ENCODE measurements around the gene BMP5. TPM values are rescaled to one million over a fixed set of nuclear protein-coding genes. Genes with fewer than 3 reads are reported as not detected.

BMP5 gene
- total and polyA plus RNA-seq, 9 of the 15 experiments (the other 6 are each of a cell fraction or from before 2014, with no cell fraction given): not detected

- Histone ChIP-seq H3K4me1 (replicated peaks in 1 of 2; ENCODE audit: control insufficient read depth in 2 of 2, insufficient read depth in 2 of 2, low read length in 2 of 2) (no peaks in the 10 kb centered on the region), H3K36me3 (ENCODE audit: control insufficient read depth, insufficient read depth, low read length) (no peaks in the 10 kb centered on the region), H3K4me3 (no peak overlapping the region), H4K20me1 (replicated peaks; ENCODE audit: control insufficient read depth, insufficient read depth, low read length) (no peaks in the 10 kb centered on the region), H3K27me3 (ENCODE audit: control insufficient read depth in 2 of 2, insufficient read depth in 2 of 2, low read length in 2 of 2) (no peaks in the 10 kb centered on the region), H2AFZ (ENCODE audit: low read depth, low read length) (no peak overlapping the region), H3K4me2 (ENCODE audit: insufficient read depth, low read length) (no peak overlapping the region), H3K27ac (ENCODE audit: extremely low read depth, low read depth, low read length) (no peak overlapping the region), H3K9me1 (ENCODE audit: control insufficient read depth, insufficient read depth, low read length) (no peaks in the 10 kb centered on the region), H3K9ac (ENCODE audit: insufficient read depth in 1 of 2, low read depth in 2 of 2, low read length in 2 of 2) (no peak overlapping the region), H3K79me2 (ENCODE audit: control insufficient read depth, insufficient read depth, low read length) (no peaks in the 10 kb centered on the region), H3K9me3 (replicated peaks; ENCODE audit: control insufficient read depth, insufficient read depth, low read depth, low read length) (no peaks in the 10 kb centered on the region)
- intact Hi-C loops (cut with micrococcal nuclease): no loop called here
- DNase-seq (ENCODE audit: extremely low read depth in 1 of 4, low spot score in 3 of 4) (no peak), FAIRE-seq (no peak), ATAC-seq (no peak)
- BruUV-seq (replicated peaks): no TSS peak
- ChIA-PET POLR2A (no interaction called here), CTCF (ENCODE audit: low intra/inter-chr PET ratio) (no interaction called here)
- in situ Hi-C loops (cut with MboI): no loop called here
- WGBS (ENCODE audit: insufficient coverage, low coverage, missing lambda C conversion rate): 3% methylated on average over 2 of the region's 2 CpGs
- TF ChIP-seq SMARCE1 (IDR thresholded peaks at IDR 0.05) (no peak), FOXA1 (IDR thresholded peaks at IDR 0.05; ENCODE audit: borderline replicate concordance) (no peak), HNRNPK (IDR thresholded peaks at IDR 0.05; ENCODE audit: low read depth, low read length, poor library complexity, severe bottlenecking) (no peak), ZNF766 (CRISPR knock-in tag; conservative IDR thresholded peaks at IDR 0.05) (no peak), HDAC2 (IDR thresholded peaks at IDR 0.05) (no peak), ZNF696 (CRISPR knock-in tag; conservative IDR thresholded peaks at IDR 0.05) (no peak), ZNF232 (CRISPR knock-in tag; IDR thresholded peaks at IDR 0.05) (no peak), REST (IDR thresholded peaks at IDR 0.05; ENCODE audit: borderline replicate concordance) (no peak), REST (CRISPR knock-in tag; IDR thresholded peaks at IDR 0.05; ENCODE audit: low read depth) (no peak), ZNF253 (CRISPR knock-in tag; conservative IDR thresholded peaks at IDR 0.05) (no peak), TAF15 (IDR thresholded peaks at IDR 0.05; ENCODE audit: low read depth, low read length) (no peak), FOXA3 (CRISPR knock-in tag; conservative IDR thresholded peaks at IDR 0.05 in 1 of 2, IDR thresholded peaks at IDR 0.05 in 1 of 2) (no peak), ETV5 (CRISPR knock-in tag; IDR thresholded peaks at IDR 0.05; ENCODE audit: low read depth) (no peak), ARID1B (IDR thresholded peaks at IDR 0.05) (no peak), HMG20B (CRISPR knock-in tag; IDR thresholded peaks at IDR 0.05) (no peak), GATA2 (CRISPR knock-in tag; IDR thresholded peaks at IDR 0.05) (no peak)
Measured at GRCh38 chr6:55833284-55833683, 42.1 kb downstream of the BMP5 start.

All from K562 (cell line).